ENCODE results near the gene KATNB1. TPM values are rescaled to one million over a fixed set of nuclear protein-coding genes. Genes with fewer than 3 reads are reported as not detected.

KATNB1 gene
- total and polyA plus RNA-seq, 2 of the 8 experiments (the other 6 are each of a cell fraction or from before 2014, with no cell fraction given): 50.2 to 60.4 TPM

GRCh38 chr16:57775661-57776469 is 40.3 kb downstream of the KATNB1 start (continued):
- peak; percentile 3 to 45; a peak in 2 of 4 replicates for TF ChIP-seq HDAC2 (IDR thresholded peaks at IDR 0.05; ENCODE audit: borderline replicate concordance in 1 of 2, low read depth in 2 of 2, low read length in 2 of 2)
- TF ChIP-seq NRF1 (IDR thresholded peaks at IDR 0.05; ENCODE audit: low read depth, low read length): no peak
- peak; percentile 39 for TF ChIP-seq TAF7 (optimal IDR thresholded peaks at IDR 0.05; ENCODE audit: borderline replicate concordance, low read depth, low read length)
- peak; percentile 89 to 91 for TF ChIP-seq RAD21 (IDR thresholded peaks at IDR 0.05 in 1 of 2, conservative IDR thresholded peaks at IDR 0.05 in 1 of 2; ENCODE audit: low read depth in 2 of 2, low read length in 2 of 2)
- TF ChIP-seq YY1 (IDR thresholded peaks at IDR 0.05; ENCODE audit: low read depth, low read length): peak; percentile 70; the same call in 1 of the 2 replicates
- 0 out of 2 replicates have a peak, but pooled peaks have one; percentile 19 for TF ChIP-seq EGR1 (IDR thresholded peaks at IDR 0.05; ENCODE audit: borderline replicate concordance, low read depth, low read length)
- peak; percentile 42; the same call in 1 of the 2 replicates for TF ChIP-seq SP1 (IDR thresholded peaks at IDR 0.05; ENCODE audit: low read depth, low read length)
- peak in 1 of 2 experiments; percentile 53; a peak in 1 of 3 replicates for TF ChIP-seq EP300 (IDR thresholded peaks at IDR 0.05; ENCODE audit: borderline replicate concordance in 1 of 2, low read depth in 2 of 2, low read length in 2 of 2)
- peak; percentile 64; the same call in 1 of the 2 replicates for TF ChIP-seq GABPA (IDR thresholded peaks at IDR 0.05; ENCODE audit: borderline replicate concordance, insufficient read depth, low read length)
- peak; percentile 56 for TF ChIP-seq CREB1 (IDR thresholded peaks at IDR 0.05)
- no peak for TF ChIP-seq ASH2L (IDR thresholded peaks at IDR 0.05; ENCODE audit: low read length)
- TF ChIP-seq JUN (IDR thresholded peaks at IDR 0.05; ENCODE audit: low read depth, low read length): 0 out of 2 replicates have a peak, but pooled peaks have one; percentile 11
- TF ChIP-seq SAP30 (IDR thresholded peaks at IDR 0.05; ENCODE audit: insufficient read depth, insufficient replicate concordance, low read length): peak; percentile 31
- peak; percentile 71 for TF ChIP-seq MAX (IDR thresholded peaks at IDR 0.05)
- TF ChIP-seq, protein P1, sequence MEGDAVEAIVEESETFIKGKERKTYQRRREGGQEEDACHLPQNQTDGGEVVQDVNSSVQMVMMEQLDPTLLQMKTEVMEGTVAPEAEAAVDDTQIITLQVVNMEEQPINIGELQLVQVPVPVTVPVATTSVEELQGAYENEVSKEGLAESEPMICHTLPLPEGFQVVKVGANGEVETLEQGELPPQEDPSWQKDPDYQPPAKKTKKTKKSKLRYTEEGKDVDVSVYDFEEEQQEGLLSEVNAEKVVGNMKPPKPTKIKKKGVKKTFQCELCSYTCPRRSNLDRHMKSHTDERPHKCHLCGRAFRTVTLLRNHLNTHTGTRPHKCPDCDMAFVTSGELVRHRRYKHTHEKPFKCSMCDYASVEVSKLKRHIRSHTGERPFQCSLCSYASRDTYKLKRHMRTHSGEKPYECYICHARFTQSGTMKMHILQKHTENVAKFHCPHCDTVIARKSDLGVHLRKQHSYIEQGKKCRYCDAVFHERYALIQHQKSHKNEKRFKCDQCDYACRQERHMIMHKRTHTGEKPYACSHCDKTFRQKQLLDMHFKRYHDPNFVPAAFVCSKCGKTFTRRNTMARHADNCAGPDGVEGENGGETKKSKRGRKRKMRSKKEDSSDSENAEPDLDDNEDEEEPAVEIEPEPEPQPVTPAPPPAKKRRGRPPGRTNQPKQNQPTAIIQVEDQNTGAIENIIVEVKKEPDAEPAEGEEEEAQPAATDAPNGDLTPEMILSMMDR (IDR thresholded peaks at IDR 0.05; ENCODE audit: control extremely low read depth in 1 of 3, insufficient read depth in 1 of 3, low read depth in 1 of 3, low read length in 3 of 3): peak; percentile 74 to 99 (median 91)

Measured in H1 (cell line).